H1 (cell line): ENCODE measurements around the gene ZNF385C. TPM values are rescaled to one million over a fixed set of nuclear protein-coding genes. Genes with fewer than 3 reads are reported as not detected.

ENCODE experiments used
- SIRT6 ChIP-seq: IDR thresholded peaks from one replicate; pipeline ENCODE4 v1.7.1; 2012; ENCODE audit warnings: low read length, inconsistent platforms
- polyA plus RNA-seq, 7 experiments: library from polyadenylated mRNA; depleted of rRNA in 3 of 7; stranded (reverse) in 5 of 7; unstranded in 2 of 7; fragments of >200 nt in 5 of 7; fragments of 200-250 nt in 2 of 7; gene quantifications; 1 replicate in 5 of 7; 2 replicates in 1 of 7; 4 replicates in 1 of 7; pipeline versions ENCODE4 v1.2.1 to v1.2.3, GENCODE V29; 2011 to 2013; ENCODE audit warnings: missing spikeins in 2 of 7, mixed read lengths in 2 of 7
- total RNA-seq: library from RNA; stranded (reverse); fragmentation: NEBNext Ultra II Directional; extraction: Animal tissue kit (Norgen Biotek cat#: 25700); gene quantifications from 2 replicates; pipeline ENCODE4 v1.2.1, GENCODE V29; 2021
- TF ChIP-seq, protein P1 (sequence below): fragments of 300-600 bp; sonication (generic); IDR thresholded peaks from 2 replicates; pipeline ENCODE4 v1.7.1; 2012; ENCODE audit warnings: low read length, moderate library complexity, mild to moderate bottlenecking, inconsistent platforms; ENCODE audit not compliant: insufficient replicate concordance

ZNF385C gene
- total and polyA plus RNA-seq, 2 of the 8 experiments (the other 6 are each of a cell fraction or from before 2014, with no cell fraction given), result 3.9 to 6.1 TPM

DNA sequence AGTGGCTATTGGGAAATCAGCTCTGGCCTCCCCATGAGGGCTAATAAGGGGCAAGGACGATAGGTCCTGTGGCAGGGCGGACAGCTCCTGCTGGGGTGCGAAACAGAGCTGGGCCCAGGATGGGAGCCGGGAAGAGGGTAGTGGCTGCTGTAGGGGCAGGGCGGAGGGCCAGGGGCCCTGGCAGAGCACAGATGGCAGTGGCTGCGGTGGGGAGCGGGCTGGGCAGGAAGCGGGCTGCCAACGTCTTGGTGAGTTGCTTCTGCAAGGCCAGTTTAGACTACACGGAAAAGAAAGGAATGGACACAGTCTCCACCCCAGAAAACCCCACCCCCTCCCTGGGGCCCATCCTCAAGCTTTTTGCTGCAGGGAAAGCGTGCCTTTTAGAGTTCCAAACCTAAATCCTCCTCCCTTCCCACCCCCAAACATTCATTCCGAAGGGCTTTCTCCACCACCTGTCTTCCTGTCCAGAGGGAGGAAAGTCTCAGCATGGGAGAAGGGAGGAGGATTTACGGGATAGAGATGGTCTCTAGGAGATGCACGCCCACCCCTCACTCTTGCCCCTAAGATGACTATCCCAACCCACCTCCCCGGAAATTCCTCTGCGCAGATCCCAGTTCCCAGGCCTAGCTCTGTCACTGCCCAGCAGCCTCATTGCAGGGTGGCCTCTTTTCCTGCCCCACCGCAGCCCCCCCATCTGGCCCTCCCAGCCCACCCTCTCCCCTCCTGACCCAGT, 71.2 kb downstream of the ZNF385C start (continued):
- TF ChIP-seq, protein P1, sequence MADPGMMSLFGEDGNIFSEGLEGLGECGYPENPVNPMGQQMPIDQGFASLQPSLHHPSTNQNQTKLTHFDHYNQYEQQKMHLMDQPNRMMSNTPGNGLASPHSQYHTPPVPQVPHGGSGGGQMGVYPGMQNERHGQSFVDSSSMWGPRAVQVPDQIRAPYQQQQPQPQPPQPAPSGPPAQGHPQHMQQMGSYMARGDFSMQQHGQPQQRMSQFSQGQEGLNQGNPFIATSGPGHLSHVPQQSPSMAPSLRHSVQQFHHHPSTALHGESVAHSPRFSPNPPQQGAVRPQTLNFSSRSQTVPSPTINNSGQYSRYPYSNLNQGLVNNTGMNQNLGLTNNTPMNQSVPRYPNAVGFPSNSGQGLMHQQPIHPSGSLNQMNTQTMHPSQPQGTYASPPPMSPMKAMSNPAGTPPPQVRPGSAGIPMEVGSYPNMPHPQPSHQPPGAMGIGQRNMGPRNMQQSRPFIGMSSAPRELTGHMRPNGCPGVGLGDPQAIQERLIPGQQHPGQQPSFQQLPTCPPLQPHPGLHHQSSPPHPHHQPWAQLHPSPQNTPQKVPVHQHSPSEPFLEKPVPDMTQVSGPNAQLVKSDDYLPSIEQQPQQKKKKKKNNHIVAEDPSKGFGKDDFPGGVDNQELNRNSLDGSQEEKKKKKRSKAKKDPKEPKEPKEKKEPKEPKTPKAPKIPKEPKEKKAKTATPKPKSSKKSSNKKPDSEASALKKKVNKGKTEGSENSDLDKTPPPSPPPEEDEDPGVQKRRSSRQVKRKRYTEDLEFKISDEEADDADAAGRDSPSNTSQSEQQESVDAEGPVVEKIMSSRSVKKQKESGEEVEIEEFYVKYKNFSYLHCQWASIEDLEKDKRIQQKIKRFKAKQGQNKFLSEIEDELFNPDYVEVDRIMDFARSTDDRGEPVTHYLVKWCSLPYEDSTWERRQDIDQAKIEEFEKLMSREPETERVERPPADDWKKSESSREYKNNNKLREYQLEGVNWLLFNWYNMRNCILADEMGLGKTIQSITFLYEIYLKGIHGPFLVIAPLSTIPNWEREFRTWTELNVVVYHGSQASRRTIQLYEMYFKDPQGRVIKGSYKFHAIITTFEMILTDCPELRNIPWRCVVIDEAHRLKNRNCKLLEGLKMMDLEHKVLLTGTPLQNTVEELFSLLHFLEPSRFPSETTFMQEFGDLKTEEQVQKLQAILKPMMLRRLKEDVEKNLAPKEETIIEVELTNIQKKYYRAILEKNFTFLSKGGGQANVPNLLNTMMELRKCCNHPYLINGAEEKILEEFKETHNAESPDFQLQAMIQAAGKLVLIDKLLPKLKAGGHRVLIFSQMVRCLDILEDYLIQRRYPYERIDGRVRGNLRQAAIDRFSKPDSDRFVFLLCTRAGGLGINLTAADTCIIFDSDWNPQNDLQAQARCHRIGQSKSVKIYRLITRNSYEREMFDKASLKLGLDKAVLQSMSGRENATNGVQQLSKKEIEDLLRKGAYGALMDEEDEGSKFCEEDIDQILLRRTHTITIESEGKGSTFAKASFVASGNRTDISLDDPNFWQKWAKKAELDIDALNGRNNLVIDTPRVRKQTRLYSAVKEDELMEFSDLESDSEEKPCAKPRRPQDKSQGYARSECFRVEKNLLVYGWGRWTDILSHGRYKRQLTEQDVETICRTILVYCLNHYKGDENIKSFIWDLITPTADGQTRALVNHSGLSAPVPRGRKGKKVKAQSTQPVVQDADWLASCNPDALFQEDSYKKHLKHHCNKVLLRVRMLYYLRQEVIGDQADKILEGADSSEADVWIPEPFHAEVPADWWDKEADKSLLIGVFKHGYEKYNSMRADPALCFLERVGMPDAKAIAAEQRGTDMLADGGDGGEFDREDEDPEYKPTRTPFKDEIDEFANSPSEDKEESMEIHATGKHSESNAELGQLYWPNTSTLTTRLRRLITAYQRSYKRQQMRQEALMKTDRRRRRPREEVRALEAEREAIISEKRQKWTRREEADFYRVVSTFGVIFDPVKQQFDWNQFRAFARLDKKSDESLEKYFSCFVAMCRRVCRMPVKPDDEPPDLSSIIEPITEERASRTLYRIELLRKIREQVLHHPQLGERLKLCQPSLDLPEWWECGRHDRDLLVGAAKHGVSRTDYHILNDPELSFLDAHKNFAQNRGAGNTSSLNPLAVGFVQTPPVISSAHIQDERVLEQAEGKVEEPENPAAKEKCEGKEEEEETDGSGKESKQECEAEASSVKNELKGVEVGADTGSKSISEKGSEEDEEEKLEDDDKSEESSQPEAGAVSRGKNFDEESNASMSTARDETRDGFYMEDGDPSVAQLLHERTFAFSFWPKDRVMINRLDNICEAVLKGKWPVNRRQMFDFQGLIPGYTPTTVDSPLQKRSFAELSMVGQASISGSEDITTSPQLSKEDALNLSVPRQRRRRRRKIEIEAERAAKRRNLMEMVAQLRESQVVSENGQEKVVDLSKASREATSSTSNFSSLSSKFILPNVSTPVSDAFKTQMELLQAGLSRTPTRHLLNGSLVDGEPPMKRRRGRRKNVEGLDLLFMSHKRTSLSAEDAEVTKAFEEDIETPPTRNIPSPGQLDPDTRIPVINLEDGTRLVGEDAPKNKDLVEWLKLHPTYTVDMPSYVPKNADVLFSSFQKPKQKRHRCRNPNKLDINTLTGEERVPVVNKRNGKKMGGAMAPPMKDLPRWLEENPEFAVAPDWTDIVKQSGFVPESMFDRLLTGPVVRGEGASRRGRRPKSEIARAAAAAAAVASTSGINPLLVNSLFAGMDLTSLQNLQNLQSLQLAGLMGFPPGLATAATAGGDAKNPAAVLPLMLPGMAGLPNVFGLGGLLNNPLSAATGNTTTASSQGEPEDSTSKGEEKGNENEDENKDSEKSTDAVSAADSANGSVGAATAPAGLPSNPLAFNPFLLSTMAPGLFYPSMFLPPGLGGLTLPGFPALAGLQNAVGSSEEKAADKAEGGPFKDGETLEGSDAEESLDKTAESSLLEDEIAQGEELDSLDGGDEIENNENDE, result no peak
- no peak for TF ChIP-seq SIRT6
